ENCODE data around the gene MARK3.

The MARK3 gene

DNA sequence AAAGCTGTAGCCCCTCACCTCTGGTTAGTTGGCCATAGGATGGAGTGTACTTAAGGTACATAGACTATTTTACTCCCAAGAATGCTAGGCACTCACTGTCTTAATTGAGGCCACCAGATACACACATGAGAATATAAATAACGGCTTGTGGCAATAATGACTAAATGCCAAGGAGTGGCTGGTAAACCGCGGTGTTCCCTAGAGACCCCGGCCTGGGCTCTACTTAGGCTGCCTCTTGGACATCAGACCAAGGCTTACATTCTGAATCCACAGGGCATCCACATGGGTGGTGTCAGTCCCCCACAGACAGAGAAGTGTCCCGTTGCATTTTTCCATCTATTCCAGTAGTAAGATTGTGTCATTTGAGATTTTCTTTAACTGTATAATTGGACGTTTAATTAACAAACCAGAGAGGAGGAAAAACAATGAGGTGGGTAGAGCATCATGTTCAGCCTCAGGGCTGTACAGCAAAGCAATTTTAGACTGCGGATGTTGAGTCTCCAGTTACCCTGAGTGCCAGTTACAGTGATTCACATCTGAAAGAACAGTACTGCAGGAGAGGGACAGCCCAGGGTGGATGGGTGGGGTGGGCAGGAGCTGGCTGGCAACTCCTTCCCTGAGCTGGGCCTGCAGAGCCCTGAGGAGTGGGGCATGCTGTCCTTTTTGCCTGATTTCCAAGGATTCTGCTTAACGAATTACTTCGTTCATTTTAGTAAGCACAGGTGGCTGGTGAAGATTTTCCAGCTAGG is 116.9 kb downstream of the MARK3 start:
- H3K36me3 ChIP-seq: peaks cover 97% of the 10 kb centered on the region

DNA sequence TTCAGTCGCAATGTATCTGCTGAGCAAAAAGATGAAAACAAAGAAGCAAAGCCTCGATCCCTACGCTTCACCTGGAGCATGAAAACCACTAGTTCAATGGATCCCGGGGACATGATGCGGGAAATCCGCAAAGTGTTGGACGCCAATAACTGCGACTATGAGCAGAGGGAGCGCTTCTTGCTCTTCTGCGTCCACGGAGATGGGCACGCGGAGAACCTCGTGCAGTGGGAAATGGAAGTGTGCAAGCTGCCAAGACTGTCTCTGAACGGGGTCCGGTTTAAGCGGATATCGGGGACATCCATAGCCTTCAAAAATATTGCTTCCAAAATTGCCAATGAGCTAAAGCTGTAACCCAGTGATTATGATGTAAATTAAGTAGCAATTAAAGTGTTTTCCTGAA is 117.7 kb downstream of the MARK3 start:
- TF ChIP-seq, protein P1, sequence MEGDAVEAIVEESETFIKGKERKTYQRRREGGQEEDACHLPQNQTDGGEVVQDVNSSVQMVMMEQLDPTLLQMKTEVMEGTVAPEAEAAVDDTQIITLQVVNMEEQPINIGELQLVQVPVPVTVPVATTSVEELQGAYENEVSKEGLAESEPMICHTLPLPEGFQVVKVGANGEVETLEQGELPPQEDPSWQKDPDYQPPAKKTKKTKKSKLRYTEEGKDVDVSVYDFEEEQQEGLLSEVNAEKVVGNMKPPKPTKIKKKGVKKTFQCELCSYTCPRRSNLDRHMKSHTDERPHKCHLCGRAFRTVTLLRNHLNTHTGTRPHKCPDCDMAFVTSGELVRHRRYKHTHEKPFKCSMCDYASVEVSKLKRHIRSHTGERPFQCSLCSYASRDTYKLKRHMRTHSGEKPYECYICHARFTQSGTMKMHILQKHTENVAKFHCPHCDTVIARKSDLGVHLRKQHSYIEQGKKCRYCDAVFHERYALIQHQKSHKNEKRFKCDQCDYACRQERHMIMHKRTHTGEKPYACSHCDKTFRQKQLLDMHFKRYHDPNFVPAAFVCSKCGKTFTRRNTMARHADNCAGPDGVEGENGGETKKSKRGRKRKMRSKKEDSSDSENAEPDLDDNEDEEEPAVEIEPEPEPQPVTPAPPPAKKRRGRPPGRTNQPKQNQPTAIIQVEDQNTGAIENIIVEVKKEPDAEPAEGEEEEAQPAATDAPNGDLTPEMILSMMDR (IDR thresholded peaks at IDR 0.05): no peak
- Histone ChIP-seq H3K27ac (no peak overlapping the region), H3K4me1 (ENCODE audit: control insufficient read depth in 1 of 2, insufficient read depth in 1 of 2, low read depth in 1 of 2, low read length in 1 of 2) (no peaks in the 10 kb centered on the region), H3K27me3 (no peaks in the 10 kb centered on the region), H3K9me3 (no peaks in the 10 kb centered on the region), H3K4me3 (ENCODE audit: low read depth in 1 of 2, low read length in 1 of 2) (no peak overlapping the region), H3K36me3 (peaks cover 97% of the 10 kb centered on the region)

More for the DNA sequence above, 116.9 kb downstream of the MARK3 start:
- Histone ChIP-seq H3K27me3 (no peaks in the 10 kb centered on the region), H3K27ac (no peak overlapping the region), H3K9me3 (no peaks in the 10 kb centered on the region), H3K4me1 (ENCODE audit: control insufficient read depth in 1 of 2, insufficient read depth in 1 of 2, low read depth in 1 of 2, low read length in 1 of 2) (no peaks in the 10 kb centered on the region), H3K4me3 (ENCODE audit: low read depth in 1 of 2, low read length in 1 of 2) (no peak overlapping the region)
- TF ChIP-seq, protein P1 (IDR thresholded peaks at IDR 0.05): no peak

DNA sequence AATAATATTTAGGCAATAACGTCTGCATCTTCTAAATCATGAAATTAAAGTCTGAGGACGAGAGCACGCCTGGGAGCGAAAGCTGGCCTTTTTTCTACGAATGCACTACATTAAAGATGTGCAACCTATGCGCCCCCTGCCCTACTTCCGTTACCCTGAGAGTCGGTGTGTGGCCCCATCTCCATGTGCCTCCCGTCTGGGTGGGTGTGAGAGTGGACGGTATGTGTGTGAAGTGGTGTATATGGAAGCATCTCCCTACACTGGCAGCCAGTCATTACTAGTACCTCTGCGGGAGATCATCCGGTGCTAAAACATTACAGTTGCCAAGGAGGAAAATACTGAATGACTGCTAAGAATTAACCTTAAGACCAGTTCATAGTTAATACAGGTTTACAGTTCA is 118.1 kb downstream of the MARK3 start:
- Histone ChIP-seq H3K9me3 (no peaks in the 10 kb centered on the region), H3K4me3 (ENCODE audit: low read depth in 1 of 2, low read length in 1 of 2) (no peak overlapping the region), H3K27me3 (no peaks in the 10 kb centered on the region), H3K4me1 (ENCODE audit: control insufficient read depth in 1 of 2, insufficient read depth in 1 of 2, low read depth in 1 of 2, low read length in 1 of 2) (no peaks in the 10 kb centered on the region), H3K27ac (no peak overlapping the region), H3K36me3 (peaks cover 97% of the 10 kb centered on the region)
- TF ChIP-seq, protein P1 (IDR thresholded peaks at IDR 0.05): no peak

DNA sequence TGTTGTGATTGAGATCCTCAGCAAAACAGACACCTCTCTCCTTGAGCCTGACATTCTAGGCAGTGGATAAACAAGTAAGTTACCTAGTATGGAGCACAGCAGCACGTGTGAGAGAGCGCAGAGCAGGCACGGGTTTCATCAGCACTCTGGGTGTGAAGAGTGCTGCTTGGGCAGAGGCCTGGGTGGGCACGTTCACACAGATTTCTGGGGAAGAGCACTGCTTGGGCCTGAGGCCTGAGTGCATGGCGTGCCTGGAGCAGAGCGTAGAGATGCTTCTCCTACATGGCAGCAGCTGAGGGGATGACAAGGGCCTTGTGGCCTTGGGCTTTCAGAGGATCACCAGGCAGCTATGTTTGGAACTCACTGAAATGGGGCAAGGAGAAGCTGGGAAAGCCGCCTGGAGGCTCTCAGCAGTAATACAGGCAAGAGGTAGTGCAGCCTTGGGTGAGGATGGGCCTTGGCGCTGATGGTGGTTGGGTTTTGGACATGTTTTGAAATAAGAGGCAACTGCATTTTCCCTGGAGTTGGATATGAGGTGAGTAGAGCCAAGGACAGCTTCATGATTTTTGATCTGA is 119.9 kb downstream of the MARK3 start:
- Histone ChIP-seq H3K36me3 (peaks cover 98% of the 10 kb centered on the region), H3K4me1 (ENCODE audit: control insufficient read depth in 1 of 2, insufficient read depth in 1 of 2, low read depth in 1 of 2, low read length in 1 of 2) (no peaks in the 10 kb centered on the region), H3K9me3 (no peaks in the 10 kb centered on the region), H3K27me3 (no peaks in the 10 kb centered on the region), H3K4me3 (ENCODE audit: low read depth in 1 of 2, low read length in 1 of 2) (no peak overlapping the region), H3K27ac (no peak overlapping the region)
- TF ChIP-seq, protein P1 (IDR thresholded peaks at IDR 0.05): no peak

DNA sequence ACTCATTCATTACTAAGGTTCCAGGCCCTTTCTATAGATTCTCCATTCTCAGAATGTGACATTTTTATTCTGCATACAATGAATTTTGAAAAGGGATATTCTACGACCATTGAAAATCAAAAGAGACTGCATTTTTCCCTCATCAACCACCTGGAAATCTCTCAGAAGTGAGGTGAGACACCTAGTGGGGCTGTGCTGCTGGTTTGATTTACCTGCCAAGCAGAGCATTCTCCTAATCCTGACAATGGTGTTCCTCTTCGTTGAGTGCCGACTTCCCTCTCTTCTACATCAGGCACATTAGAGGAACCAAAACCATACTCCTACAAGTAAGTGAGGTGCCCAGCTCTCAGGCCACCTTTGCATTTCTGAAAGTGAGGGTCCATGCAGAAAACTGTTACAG is 122.5 kb downstream of the MARK3 start:
- Histone ChIP-seq H3K36me3 (peaks cover 95% of the 10 kb centered on the region), H3K27ac (peak overlapping the region; percentile 31), H3K9me3 (no peaks in the 10 kb centered on the region), H3K27me3 (no peaks in the 10 kb centered on the region), H3K4me3 (ENCODE audit: low read depth in 1 of 2, low read length in 1 of 2) (no peak overlapping the region), H3K4me1 (ENCODE audit: control insufficient read depth in 1 of 2, insufficient read depth in 1 of 2, low read depth in 1 of 2, low read length in 1 of 2) (no peaks in the 10 kb centered on the region)
- TF ChIP-seq, protein P1 (IDR thresholded peaks at IDR 0.05): no peak

Measured in neutrophil (primary cell).